Sigmoid colon (tissue), 4 donors: ENCODE measurements around the gene SMC1B.

Experiments used
- CTCF ChIP-seq, 4 experiments: fragments of 450-650 bp in 3 of 4; fragments of 200-600 bp in 1 of 4; IDR thresholded peaks; one replicate each; pipeline ENCODE4 v1.5.1; 2016 to 2019; ENCODE audit warnings: antibody characterized with exemption in 4 of 4, mild to moderate bottlenecking in 3 of 4, moderate library complexity in 2 of 4
- EP300 ChIP-seq, 4 donors: sonication (generic); formaldehyde crosslinking; IDR thresholded peaks; one replicate each; pipeline ENCODE4 v1.6.1; 2017; ENCODE audit warnings: antibody characterized with exemption in 4 of 4
- POLR2A ChIP-seq, 2 donors: fragments of 450-650 bp; IDR thresholded peaks; one replicate each; pipeline ENCODE4 v1.6.1; 2016; ENCODE audit warnings: antibody characterized with exemption in 2 of 2, mild to moderate bottlenecking in 2 of 2, moderate library complexity in 2 of 2
- POLR2AphosphoS5 ChIP-seq, 4 donors: sonication (generic); formaldehyde crosslinking; IDR thresholded peaks; one replicate each; pipeline ENCODE4 v1.6.1; 2017; ENCODE audit warnings: antibody characterized with exemption in 4 of 4

- TF ChIP-seq CTCF (IDR thresholded peaks at IDR 0.05) (no peak), POLR2A (IDR thresholded peaks at IDR 0.05) (no peak), EP300 (IDR thresholded peaks at IDR 0.05) (no peak), POLR2AphosphoS5 (IDR thresholded peaks at IDR 0.05) (no peak)
These were observed 39.4 kb upstream of the SMC1B start for GRCh38 chr22:45452565-45453379.
